HepG2 (cell line): ENCODE results near the gene DCTN3.

Source experiments
- EZH2 ChIP-seq: conservative IDR thresholded peaks from 2 replicates; pipeline ENCODE4 v1.6.1; 2012; ENCODE audit warnings: mild to moderate bottlenecking, low read depth, low read length, moderate library complexity
- FOXJ3 ChIP-seq: sonication (generic); formaldehyde crosslinking; IDR thresholded peaks from 2 replicates; pipeline ENCODE4 v1.4.0; 2020; ENCODE audit warnings: missing genetic modification reagents, mild to moderate bottlenecking, borderline replicate concordance
- PHB2 ChIP-seq: fragments of 450-650 bp; IDR thresholded peaks from 2 replicates; pipeline ENCODE4 v1.6.1; 2018; ENCODE audit not compliant: partially characterized antibody
- PHF5A ChIP-seq: IDR thresholded peaks from one replicate; pipeline ENCODE4 v1.6.1; 2018; ENCODE audit warnings: low read depth, missing genetic modification reagents; ENCODE audit not compliant: unreplicated experiment
- PHF8 ChIP-seq: sonication (generic); formaldehyde crosslinking; IDR thresholded peaks from 2 replicates; pipeline ENCODE4 v1.5.0; 2020; ENCODE audit warnings: missing genetic modification reagents
- POLR2A ChIP-seq, 2 experiments: IDR thresholded peaks; 2 replicates each; pipeline ENCODE4 v1.6.1; 2011; ENCODE audit warnings: low read depth in 2 of 2, low read length in 2 of 2, mild to moderate bottlenecking in 1 of 2, moderate library complexity in 1 of 2; ENCODE audit not compliant: insufficient read depth in 1 of 2
- RFX1 ChIP-seq: fragments of 450-650 bp; IDR thresholded peaks from 2 replicates; pipeline ENCODE4 v1.6.1; 2017
- ZNF20 ChIP-seq: sonication (generic); formaldehyde crosslinking; IDR thresholded peaks from 2 replicates; pipeline ENCODE4 v1.4.0; 2020; ENCODE audit warnings: mild to moderate bottlenecking, moderate library complexity, missing genetic modification reagents
- ZNF230 ChIP-seq: sonication (generic); formaldehyde crosslinking; IDR thresholded peaks from 2 replicates; pipeline ENCODE4 v1.4.0; 2020; ENCODE audit warnings: mild to moderate bottlenecking, missing genetic modification reagents
- ZNF670 ChIP-seq: sonication (generic); formaldehyde crosslinking; IDR thresholded peaks from 2 replicates; pipeline ENCODE4 v1.8.0; 2022; ENCODE audit warnings: mild to moderate bottlenecking, missing genetic modification reagents, borderline replicate concordance
- TF ChIP-seq, protein P1 (sequence below): sonication (generic); formaldehyde crosslinking; IDR thresholded peaks from 2 replicates; pipeline ENCODE4 v1.5.0; 2020; ENCODE audit warnings: missing genetic modification reagents
- TF ChIP-seq, protein P2 (sequence below): sonication (generic); formaldehyde crosslinking; IDR thresholded peaks from 2 replicates; pipeline ENCODE4 v1.4.0; 2020; ENCODE audit warnings: mild to moderate bottlenecking, low read depth, missing genetic modification reagents
- TF ChIP-seq, protein P3 (sequence below): sonication (generic); formaldehyde crosslinking; IDR thresholded peaks from 2 replicates; pipeline ENCODE4 v1.5.0; 2020; ENCODE audit warnings: mild to moderate bottlenecking, missing genetic modification reagents, moderate library complexity
- TF ChIP-seq, protein P4 (sequence below): sonication (generic); formaldehyde crosslinking; conservative IDR thresholded peaks from 2 replicates; pipeline ENCODE4 v1.8.0; 2022; ENCODE audit warnings: mild to moderate bottlenecking, moderate library complexity, missing genetic modification reagents

DNA sequence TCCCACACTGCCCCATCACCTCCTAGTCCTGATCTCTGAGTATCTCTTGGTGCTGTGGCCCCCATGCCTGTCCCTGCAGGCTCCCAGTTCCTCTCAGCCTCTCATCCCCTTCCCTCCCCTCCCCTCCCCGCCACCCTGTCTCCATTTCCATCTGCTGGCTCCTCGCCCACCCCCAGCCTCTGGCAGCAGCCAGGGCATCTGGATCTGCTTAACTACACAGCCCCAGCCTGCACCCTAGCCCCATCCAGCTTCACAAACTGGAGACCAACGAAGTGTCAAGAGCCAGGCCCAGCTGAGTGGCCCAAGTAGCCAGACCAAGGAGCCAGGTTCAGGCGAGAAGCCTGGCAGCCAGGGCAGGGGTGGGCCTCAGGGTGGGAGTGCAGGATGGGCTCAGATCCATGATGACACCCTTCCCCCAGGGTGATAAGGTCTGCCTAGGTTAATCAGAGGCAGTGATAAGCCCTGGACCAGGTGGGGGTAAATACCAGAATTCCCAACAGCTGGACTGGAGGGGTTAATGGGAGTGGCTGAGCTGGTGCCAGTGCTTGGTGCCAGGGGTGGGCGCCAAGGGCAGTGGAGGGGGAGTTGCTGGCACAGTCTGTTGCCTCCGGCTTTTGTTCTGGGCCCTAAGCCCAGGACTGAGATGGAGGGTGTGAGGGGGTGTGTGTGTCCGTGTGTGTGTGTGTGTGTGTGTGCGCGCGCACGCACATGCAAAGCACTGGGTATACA is 34.2 kb upstream of the DCTN3 start:
- TF ChIP-seq, protein P1, sequence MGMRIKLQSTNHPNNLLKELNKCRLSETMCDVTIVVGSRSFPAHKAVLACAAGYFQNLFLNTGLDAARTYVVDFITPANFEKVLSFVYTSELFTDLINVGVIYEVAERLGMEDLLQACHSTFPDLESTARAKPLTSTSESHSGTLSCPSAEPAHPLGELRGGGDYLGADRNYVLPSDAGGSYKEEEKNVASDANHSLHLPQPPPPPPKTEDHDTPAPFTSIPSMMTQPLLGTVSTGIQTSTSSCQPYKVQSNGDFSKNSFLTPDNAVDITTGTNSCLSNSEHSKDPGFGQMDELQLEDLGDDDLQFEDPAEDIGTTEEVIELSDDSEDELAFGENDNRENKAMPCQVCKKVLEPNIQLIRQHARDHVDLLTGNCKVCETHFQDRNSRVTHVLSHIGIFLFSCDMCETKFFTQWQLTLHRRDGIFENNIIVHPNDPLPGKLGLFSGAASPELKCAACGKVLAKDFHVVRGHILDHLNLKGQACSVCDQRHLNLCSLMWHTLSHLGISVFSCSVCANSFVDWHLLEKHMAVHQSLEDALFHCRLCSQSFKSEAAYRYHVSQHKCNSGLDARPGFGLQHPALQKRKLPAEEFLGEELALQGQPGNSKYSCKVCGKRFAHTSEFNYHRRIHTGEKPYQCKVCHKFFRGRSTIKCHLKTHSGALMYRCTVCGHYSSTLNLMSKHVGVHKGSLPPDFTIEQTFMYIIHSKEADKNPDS (CRISPR knock-in tag), result no peak
- TF ChIP-seq ZNF20 (CRISPR knock-in tag) (no peak), POLR2A (IDR thresholded peaks at IDR 0.05; ENCODE audit: insufficient read depth in 1 of 2, low read depth in 2 of 2, low read length in 2 of 2) (no peak), RFX1 (no peak), PHF8 (CRISPR knock-in tag) (no peak), FOXJ3 (CRISPR knock-in tag) (no peak), PHB2 (no peak), ZNF670 (CRISPR knock-in tag) (no peak), ZNF230 (CRISPR knock-in tag) (no peak), PHF5A (no peak), EZH2 (no peak)
- TF ChIP-seq, protein P2, sequence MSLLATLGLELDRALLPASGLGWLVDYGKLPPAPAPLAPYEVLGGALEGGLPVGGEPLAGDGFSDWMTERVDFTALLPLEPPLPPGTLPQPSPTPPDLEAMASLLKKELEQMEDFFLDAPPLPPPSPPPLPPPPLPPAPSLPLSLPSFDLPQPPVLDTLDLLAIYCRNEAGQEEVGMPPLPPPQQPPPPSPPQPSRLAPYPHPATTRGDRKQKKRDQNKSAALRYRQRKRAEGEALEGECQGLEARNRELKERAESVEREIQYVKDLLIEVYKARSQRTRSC (CRISPR knock-in tag), result no peak
- TF ChIP-seq, protein P3, sequence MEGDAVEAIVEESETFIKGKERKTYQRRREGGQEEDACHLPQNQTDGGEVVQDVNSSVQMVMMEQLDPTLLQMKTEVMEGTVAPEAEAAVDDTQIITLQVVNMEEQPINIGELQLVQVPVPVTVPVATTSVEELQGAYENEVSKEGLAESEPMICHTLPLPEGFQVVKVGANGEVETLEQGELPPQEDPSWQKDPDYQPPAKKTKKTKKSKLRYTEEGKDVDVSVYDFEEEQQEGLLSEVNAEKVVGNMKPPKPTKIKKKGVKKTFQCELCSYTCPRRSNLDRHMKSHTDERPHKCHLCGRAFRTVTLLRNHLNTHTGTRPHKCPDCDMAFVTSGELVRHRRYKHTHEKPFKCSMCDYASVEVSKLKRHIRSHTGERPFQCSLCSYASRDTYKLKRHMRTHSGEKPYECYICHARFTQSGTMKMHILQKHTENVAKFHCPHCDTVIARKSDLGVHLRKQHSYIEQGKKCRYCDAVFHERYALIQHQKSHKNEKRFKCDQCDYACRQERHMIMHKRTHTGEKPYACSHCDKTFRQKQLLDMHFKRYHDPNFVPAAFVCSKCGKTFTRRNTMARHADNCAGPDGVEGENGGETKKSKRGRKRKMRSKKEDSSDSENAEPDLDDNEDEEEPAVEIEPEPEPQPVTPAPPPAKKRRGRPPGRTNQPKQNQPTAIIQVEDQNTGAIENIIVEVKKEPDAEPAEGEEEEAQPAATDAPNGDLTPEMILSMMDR (CRISPR knock-in tag), result no peak
- TF ChIP-seq, protein P4, sequence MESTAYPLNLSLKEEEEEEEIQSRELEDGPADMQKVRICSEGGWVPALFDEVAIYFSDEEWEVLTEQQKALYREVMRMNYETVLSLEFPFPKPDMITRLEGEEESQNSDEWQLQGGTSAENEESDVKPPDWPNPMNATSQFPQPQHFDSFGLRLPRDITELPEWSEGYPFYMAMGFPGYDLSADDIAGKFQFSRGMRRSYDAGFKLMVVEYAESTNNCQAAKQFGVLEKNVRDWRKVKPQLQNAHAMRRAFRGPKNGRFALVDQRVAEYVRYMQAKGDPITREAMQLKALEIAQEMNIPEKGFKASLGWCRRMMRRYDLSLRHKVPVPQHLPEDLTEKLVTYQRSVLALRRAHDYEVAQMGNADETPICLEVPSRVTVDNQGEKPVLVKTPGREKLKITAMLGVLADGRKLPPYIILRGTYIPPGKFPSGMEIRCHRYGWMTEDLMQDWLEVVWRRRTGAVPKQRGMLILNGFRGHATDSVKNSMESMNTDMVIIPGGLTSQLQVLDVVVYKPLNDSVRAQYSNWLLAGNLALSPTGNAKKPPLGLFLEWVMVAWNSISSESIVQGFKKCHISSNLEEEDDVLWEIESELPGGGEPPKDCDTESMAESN (CRISPR knock-in tag), result no peak
